HG03135 (cell line): Measurements from ENCODE around the gene CYLD.

ENCODE experiments used
- ATAC-seq: cut with Tn5 transposase; IDR thresholded peaks from one replicate; pipeline ENCODE4 v1.9.1; 2021; ENCODE audit warnings: mild to moderate bottlenecking, moderate library complexity; ENCODE audit not compliant: unreplicated experiment

Gene CYLD

DNA sequence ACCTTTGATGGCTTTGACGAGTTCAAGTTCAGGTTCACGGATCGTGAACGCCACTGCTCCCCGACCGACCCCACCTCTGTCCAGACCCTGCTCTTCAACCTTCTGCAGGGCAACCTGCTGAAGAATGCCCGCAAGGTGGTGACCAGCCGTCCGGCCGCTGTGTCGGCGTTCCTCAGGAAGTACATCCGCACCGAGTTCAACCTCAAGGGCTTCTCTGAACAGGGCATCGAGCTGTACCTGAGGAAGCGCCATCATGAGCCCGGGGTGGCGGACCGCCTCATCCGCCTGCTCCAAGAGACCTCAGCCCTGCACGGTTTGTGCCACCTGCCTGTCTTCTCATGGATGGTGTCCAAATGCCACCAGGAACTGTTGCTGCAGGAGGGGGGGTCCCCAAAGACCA lies 30.8 kb upstream of the CYLD start:
- ATAC-seq = no peak

DNA sequence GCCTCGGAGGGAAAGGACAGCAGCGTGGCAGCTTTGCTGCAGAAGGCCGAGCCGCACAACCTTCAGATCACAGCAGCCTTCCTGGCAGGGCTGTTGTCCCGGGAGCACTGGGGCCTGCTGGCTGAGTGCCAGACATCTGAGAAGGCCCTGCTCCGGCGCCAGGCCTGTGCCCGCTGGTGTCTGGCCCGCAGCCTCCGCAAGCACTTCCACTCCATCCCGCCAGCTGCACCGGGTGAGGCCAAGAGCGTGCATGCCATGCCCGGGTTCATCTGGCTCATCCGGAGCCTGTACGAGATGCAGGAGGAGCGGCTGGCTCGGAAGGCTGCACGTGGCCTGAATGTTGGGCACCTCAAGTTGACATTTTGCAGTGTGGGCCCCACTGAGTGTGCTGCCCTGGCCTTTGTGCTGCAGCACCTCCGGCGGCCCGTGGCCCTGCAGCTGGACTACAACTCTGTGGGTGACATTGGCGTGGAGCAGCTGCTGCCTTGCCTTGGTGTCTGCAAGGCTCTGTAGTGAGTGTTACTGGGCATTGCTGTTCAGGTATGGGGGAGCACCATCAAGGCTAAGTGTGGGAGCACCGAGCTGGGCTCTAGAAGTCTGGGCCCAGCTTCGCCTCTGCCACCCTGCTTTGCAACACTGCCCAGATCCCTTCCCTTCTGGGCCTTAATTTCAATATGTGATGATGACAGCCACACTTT lies 29.9 kb upstream of the CYLD start:
- ATAC-seq = no peak

DNA sequence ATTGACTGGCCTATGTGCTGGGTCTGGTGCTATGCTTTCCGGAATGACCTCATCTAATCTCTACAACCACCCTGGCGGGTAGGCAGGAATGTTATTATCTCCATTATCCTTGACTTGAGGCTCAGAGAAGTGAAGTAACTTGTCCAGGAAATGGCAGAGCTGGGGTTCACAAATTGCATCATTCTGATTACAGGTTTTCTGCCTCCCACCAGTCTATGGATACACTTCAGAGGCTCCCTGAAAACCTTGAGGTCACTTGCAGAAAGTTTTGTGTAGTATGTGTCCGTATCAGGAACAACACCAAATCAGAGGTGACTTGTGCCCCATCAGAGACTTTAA lies 29.4 kb upstream of the CYLD start:
- ATAC-seq = no peak

- no peak for ATAC-seq
Measured at GRCh38 chr16:50712956-50713355, 28.9 kb upstream of the CYLD start.

DNA sequence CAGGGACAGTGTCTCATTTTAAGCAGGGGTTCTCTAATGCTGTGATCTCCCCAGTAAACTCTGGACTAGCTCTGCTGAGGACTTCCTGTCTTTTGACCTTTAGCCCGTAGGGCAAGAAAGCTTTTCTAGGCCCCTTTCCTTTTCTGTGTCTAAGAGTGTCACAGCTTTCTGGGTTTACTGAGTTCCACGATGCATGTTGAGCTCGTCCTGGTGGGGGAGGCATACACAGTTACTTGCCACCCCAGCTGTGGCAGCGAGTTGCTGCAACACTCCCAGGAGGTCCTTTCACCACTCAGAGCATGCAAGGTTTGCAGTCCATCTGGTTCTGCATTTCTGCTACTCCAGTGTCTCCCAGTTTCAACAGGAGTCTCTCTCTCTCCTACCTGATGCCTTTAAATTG lies 24.8 kb upstream of the CYLD start:
- no peak for ATAC-seq

- ATAC-seq = no peak
Measured at GRCh38 chr16:50717494-50717893, 24.4 kb upstream of the CYLD start.

- no peak for ATAC-seq
Measured at GRCh38 chr16:50718061-50718760, 23.7 kb upstream of the CYLD start.

GRCh38 chr16:50718761-50719400 lies 23.0 kb upstream of the CYLD start:
- ATAC-seq = no peak

DNA sequence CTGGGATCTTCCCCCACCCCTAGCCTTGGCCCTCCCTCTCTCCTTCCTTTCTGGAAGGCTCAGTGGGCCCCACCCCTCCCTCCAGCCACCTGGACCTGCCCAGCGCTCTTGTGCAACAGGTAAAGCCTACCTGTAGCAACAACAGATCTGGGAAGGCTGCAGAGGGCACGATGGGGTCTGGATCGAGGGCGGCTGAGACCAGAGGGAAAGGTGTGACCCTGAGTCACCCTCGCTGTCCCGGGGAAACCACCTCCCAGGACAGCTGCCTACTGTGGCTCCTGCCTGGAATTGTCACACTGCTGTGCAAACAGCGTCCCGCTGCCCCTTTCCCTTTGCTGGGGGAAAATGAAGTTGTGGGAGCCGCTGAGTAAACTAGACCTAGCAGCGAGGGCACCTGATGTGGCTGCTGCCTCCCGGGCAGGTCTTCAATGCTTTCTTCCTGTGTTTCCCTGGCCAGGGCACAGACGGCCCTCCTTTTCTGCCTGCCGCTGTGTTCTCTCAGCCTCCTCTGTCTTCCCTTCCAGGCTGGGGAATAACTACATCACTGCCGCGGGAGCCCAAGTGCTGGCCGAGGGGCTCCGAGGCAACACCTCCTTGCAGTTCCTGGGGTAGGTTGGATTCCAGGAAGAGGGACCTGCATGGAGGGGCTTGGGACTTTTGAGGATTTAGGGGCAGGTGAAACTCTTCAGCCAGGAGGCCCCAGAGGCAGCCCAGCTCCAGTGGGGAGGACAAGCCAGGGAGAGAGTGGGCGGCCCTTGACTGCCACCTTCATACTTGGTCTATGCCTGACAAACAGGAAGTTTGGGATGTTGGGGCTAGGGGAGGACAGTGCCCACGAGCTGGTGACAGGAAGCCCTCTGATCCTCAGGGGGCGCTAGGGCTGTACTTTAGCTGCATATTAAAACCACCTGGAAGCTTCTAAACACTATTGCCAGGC lies 22.2 kb upstream of the CYLD start:
- no peak for ATAC-seq

GRCh38 chr16:50721549-50722404 lies 20.1 kb upstream of the CYLD start:
- no peak for ATAC-seq

DNA sequence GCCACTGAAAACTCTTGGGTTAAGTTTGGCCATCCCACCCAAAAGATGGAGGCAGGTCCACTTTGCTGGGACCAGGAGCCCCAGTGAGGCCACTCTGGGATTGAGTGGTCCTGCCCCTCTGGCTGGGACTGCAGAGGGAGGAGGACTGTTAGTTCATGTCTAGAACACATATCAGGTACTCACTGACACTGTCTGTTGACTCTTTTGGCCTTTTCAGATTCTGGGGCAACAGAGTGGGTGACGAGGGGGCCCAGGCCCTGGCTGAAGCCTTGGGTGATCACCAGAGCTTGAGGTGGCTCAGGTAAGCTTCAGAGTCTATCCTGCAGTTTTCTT lies 19.5 kb upstream of the CYLD start:
- no peak for ATAC-seq

DNA sequence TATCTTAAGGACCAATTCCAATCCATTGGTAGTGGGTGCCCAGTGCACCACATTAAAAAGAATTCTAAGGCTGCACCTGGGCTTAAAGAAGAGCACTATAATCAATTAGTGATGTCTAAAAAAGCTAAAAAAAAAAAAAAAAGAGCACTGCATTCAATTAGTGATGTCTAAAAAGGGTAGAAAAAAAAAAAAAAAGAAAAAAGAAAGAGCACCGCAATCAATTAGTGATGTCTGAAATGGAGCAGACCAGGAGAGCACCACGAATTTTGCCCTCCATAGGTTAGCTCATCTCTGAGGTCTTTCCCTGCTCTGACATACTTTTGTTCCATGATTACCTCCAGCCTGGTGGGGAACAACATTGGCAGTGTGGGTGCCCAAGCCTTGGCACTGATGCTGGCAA lies 18.9 kb upstream of the CYLD start:
- ATAC-seq = no peak

- no peak for ATAC-seq
Measured at GRCh38 chr16:50724306-50724705, 17.6 kb upstream of the CYLD start.

DNA sequence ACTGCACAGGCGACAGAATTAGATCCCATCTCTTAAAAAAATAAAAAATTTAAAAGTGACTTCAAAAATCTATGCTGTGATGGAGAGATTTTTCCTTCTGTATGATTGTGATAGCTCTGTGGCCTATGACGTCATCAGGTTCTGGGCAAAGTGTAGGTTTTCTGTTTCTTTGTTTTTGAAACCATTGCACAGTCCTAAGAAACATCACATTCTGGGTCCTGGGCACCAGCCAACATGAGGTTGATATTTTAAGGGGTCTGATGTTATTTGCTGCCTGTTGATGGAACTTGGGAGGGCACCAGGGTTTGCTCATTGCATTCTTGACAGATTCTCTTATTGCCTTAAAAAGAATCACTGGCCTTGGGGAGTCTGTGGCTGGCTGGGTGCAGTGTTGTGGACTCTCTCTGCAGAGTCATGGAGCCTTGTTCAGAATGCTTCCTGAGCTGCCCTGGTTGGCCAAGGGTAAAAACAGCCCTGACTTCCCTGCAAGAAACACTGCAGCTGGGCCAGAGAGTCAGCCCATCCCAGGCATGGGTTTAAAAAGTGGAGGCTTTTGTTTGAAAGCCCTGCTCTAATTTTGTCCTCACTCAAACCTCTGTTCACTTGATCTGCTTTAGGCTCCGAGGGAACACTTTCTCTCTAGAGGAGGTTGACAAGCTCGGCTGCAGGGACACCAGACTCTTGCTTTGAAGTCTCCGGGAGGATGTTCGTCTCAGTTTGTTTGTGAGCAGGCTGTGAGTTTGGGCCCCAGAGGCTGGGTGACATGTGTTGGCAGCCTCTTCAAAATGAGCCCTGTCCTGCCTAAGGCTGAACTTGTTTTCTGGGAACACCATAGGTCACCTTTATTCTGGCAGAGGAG lies 10.5 kb upstream of the CYLD start:
- ATAC-seq = no peak

DNA sequence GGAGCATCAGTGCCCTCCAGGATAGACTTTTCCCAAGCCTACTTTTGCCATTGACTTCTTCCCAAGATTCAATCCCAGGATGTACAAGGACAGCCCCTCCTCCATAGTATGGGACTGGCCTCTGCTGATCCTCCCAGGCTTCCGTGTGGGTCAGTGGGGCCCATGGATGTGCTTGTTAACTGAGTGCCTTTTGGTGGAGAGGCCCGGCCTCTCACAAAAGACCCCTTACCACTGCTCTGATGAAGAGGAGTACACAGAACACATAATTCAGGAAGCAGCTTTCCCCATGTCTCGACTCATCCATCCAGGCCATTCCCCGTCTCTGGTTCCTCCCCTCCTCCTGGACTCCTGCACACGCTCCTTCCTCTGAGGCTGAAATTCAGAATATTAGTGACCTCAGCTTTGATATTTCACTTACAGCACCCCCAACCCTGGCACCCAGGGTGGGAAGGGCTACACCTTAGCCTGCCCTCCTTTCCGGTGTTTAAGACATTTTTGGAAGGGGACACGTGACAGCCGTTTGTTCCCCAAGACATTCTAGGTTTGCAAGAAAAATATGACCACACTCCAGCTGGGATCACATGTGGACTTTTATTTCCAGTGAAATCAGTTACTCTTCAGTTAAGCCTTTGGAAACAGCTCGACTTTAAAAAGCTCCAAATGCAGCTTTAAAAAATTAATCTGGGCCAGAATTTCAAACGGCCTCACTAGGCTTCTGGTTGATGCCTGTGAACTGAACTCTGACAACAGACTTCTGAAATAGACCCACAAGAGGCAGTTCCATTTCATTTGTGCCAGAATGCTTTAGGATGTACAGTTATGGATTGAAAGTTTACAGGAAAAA lies 9.7 kb upstream of the CYLD start:
- no peak for ATAC-seq

DNA sequence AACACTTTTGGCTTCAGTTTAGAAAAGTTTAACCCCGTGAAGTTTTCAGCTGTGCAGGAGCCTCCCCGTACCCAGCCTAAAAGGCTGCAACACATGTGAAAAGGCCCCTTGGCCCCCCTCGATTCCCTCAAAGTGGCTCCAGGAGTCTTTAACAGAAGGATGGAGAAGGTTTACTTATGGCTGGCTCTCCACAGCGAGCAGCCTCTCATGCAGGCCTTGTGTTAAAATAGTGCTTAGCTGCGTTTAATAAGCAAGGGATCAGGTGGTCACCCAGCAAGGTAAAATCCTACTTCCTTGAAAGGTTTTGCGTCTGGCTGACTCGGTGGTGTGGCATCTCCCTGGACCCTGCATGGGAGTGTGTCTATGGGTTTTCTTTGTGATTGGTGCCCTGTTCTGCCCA lies 8.4 kb upstream of the CYLD start:
- no peak for ATAC-seq

GRCh38 chr16:50735629-50736122 lies 6.2 kb upstream of the CYLD start:
- no peak for ATAC-seq

DNA sequence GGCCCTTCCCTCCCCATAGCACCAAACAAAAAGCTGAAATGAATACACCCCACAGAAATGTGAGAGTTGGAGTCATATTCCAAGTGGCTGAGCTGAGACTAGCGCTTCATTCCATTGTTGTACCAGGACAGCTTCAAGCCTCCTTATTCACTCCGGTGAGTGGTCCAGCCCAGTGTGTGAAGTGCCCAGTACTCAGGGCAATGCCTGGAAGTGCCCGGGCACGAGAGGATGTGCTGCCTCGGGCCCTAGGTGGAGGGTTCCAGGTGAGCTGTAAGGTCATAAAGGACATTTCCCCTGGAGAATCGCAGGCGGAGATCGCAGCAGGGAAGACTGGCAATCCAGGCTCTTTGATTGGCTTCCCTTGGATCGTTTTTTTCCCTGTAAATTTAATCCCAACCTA lies 5.4 kb upstream of the CYLD start:
- no peak for ATAC-seq
